SHP77 (cell line): ENCODE data around the gene FBXL4.

ENCODE experiments used
- DNase-seq, 2 experiments: peaks; one replicate each; lab custom pipeline; 2025; lab: John Stamatoyannopoulos, UW

FBXL4 gene

DNA sequence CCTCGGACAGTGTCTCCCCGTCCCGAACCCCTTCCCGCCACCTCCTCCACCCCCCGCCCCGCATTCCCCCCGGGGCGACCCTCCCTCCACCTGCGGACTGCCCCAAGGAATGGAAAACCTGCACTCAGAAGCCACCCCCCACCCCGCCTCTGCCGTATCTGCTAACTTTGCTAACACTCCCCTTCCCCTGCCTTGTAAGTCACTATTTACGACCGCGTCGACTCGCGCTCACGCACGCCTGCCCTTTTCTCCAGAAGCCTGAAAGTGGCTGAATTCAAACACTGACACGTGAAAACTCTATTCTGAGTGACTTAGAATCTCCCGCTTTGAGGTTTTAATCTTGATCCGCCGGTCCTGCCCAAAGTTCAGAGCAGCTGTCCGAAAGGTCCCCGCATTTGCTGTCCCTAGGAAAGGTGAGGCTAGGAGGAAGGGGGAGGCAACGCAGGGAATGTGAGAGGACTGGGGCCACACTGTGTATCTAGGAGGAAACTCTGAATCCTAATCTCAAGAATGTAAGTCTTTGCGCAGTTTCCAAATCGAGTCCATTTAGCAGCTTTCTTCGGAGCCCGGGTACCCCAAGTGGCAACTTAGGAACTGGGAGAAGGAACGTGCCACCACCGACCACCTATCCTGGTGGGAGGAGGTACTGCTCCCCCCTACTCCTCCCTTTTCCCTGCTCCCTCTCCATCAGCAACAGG, 122.7 kb downstream of the FBXL4 start:
- DNase-seq: no peak

DNA sequence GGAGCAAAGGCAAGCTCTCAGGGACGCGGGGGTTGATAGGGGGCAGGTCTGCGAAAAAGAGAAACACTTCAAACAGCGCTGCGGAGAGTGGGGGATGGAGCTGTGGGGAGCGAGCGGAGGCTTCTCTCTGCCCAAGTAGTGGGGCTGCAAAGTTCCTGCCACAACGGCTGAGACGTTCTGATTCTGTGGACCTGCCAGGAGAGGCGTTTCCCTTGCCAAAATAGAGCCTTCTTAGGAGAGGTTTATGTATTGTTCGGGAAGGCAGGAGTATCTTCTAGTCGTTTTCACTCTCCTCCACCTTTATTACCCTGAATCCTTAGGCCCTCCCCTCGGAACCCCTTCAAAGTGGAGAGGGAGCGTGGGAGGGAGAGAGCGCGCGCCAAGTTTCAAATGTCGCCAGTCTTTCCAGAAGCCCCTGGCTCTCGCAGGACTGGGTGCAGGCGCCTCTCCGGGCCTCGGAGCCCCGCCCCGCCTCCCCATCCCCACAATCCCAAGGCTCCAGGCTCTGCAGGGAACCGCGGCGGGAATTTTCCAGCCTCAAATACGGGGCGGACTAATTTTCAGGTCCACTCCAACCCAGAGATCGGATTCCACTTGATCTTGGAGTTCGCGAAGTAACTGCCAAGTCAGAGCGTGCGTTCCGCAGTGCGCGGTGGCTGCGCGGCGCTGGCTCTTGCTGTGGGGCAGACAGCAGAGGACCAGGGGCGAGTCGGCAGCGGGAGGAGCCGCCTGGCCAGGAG, 123.4 kb downstream of the FBXL4 start:
- DNase-seq: no peak

- no peak for DNase-seq
Measured at GRCh38 chr6:98823428-98824161, 124.2 kb downstream of the FBXL4 start.

- DNase-seq: no peak
Measured at GRCh38 chr6:98821756-98822405, 125.9 kb downstream of the FBXL4 start.
